Central memory CD8-positive, alpha-beta T cell (primary cell): ENCODE data around the gene COLEC11.
A peak's percentile ranks its signal among the peaks of the same experiment; 100 is the strongest.
"Not testable (repeated sequence)": the region's sequence is repeated elsewhere in the genome, so short reads cannot be mapped to it uniquely, and the experiment has no call there.

ENCODE experiments used
- ATAC-seq: fragments of 150-1000 bp; cut with Tn5 transposase; replicated peaks from 2 replicates; pipeline ENCODE4 v1.10.0; 2022; ENCODE audit warnings: mild to moderate bottlenecking, moderate FRiP score, moderate number of reproducible peaks; ENCODE audit not compliant: poor library complexity, severe bottlenecking; ENCODE audit errors: extremely low read depth
- DNase-seq, 2 donors: peaks; one replicate each; pipeline ENCODE4 v3.0.0; 2021; ENCODE audit warnings: low spot score in 2 of 2
- H3K27ac Mint-ChIP-seq: one replicate; pipeline ENCODE4 v1.8.0; 2022; ENCODE audit warnings: low read depth, mild to moderate bottlenecking, moderate library complexity, mixed read lengths
- H3K27me3 Mint-ChIP-seq: one replicate; pipeline ENCODE4 v1.8.0; 2022; ENCODE audit warnings: mixed read lengths
- H3K36me3 Mint-ChIP-seq: one replicate; pipeline ENCODE4 v1.8.0; 2022; ENCODE audit warnings: mild to moderate bottlenecking, moderate library complexity, mixed read lengths; ENCODE audit not compliant: insufficient read depth
- H3K4me1 Mint-ChIP-seq: one replicate; pipeline ENCODE4 v1.8.0; 2022; ENCODE audit warnings: mixed read lengths
- H3K4me3 Mint-ChIP-seq: one replicate; pipeline ENCODE4 v1.8.0; 2022; ENCODE audit warnings: mild to moderate bottlenecking, moderate library complexity, mixed read lengths
- H3K9me3 Mint-ChIP-seq: one replicate; pipeline ENCODE4 v1.8.0; 2022; ENCODE audit warnings: mixed read lengths

COLEC11 gene

GRCh38 chr2:3574155-3574554, 20.8 kb upstream of the COLEC11 start:
- Mint-ChIP-seq H3K36me3 (peaks cover 47% of the 10 kb centered on the region), H3K4me3 (peak overlapping the region; percentile 90)

GRCh38 chr2:3575534-3576262, 19.2 kb upstream of the COLEC11 start:
- Mint-ChIP-seq H3K9me3 (no peaks in the 10 kb centered on the region), H3K27me3 (no peaks in the 10 kb centered on the region), H3K4me3 (peak overlapping the region; percentile 90), H3K4me1 (peaks cover 42% of the 10 kb centered on the region), H3K36me3 (peaks cover 58% of the 10 kb centered on the region), H3K27ac (peak overlapping the region; percentile 98)
- DNase-seq (peak; percentile 30 to 35), ATAC-seq (peak; percentile 54)

More at GRCh38 chr2:3574155-3574554, 20.8 kb upstream of the COLEC11 start:
- DNase-seq (no peak), ATAC-seq (no peak)
- H3K4me1 Mint-ChIP-seq = peaks cover 36% of the 10 kb centered on the region
- H3K27ac Mint-ChIP-seq = no peak overlapping the region
- H3K9me3 Mint-ChIP-seq = no peaks in the 10 kb centered on the region
- no peaks in the 10 kb centered on the region for H3K27me3 Mint-ChIP-seq

GRCh38 chr2:3576263-3576630, 18.7 kb upstream of the COLEC11 start:
- H3K9me3 Mint-ChIP-seq, DNase-seq, ATAC-seq, H3K27me3 Mint-ChIP-seq: not testable (repeated sequence)
- Mint-ChIP-seq H3K27ac (peak overlapping the region; percentile 98), H3K4me3 (peak overlapping the region; percentile 90), H3K4me1 (peaks cover 42% of the 10 kb centered on the region), H3K36me3 (peaks cover 63% of the 10 kb centered on the region)

- H3K4me3 Mint-ChIP-seq = no peak overlapping the region
- H3K4me1 Mint-ChIP-seq = peaks cover 42% of the 10 kb centered on the region
These were observed 15.9 kb upstream of the COLEC11 start for GRCh38 chr2:3578987-3579386.

GRCh38 chr2:3580449-3580848, 14.5 kb upstream of the COLEC11 start:
- no peaks in the 10 kb centered on the region for H3K9me3 Mint-ChIP-seq
- no peak overlapping the region for H3K4me3 Mint-ChIP-seq
- DNase-seq (no peak), ATAC-seq (no peak)
- peaks cover 66% of the 10 kb centered on the region for H3K36me3 Mint-ChIP-seq
- peak overlapping the region; percentile 9 for H3K27ac Mint-ChIP-seq
- peaks cover 42% of the 10 kb centered on the region for H3K4me1 Mint-ChIP-seq
- no peaks in the 10 kb centered on the region for H3K27me3 Mint-ChIP-seq

More at GRCh38 chr2:3578987-3579386, 15.9 kb upstream of the COLEC11 start:
- no peak for ATAC-seq
- DNase-seq = no peak
- Mint-ChIP-seq H3K27ac (peak overlapping the region; percentile 62), H3K27me3 (no peaks in the 10 kb centered on the region), H3K9me3 (no peaks in the 10 kb centered on the region), H3K36me3 (peaks cover 72% of the 10 kb centered on the region)

GRCh38 chr2:3581367-3582262, 13.3 kb upstream of the COLEC11 start:
- no peaks in the 10 kb centered on the region for H3K9me3 Mint-ChIP-seq
- no peak for DNase-seq
- no peaks in the 10 kb centered on the region for H3K27me3 Mint-ChIP-seq
- peaks cover 31% of the 10 kb centered on the region for H3K4me1 Mint-ChIP-seq
- no peak overlapping the region for H3K4me3 Mint-ChIP-seq
- H3K36me3 Mint-ChIP-seq = peaks cover 55% of the 10 kb centered on the region
- ATAC-seq = no peak
- no peak overlapping the region for H3K27ac Mint-ChIP-seq

- Mint-ChIP-seq H3K27me3 (no peaks in the 10 kb centered on the region), H3K9me3 (no peaks in the 10 kb centered on the region), H3K4me3 (no peak overlapping the region), H3K36me3 (peaks cover 32% of the 10 kb centered on the region), H3K4me1 (peaks cover 6% of the 10 kb centered on the region), H3K27ac (no peak overlapping the region)
- DNase-seq = no peak
- ATAC-seq = no peak
These were observed 10.8 kb upstream of the COLEC11 start for GRCh38 chr2:3584076-3584475.

- DNase-seq (no peak), ATAC-seq (no peak)
- Mint-ChIP-seq H3K4me3 (no peak overlapping the region), H3K4me1 (no peaks in the 10 kb centered on the region), H3K27ac (no peak overlapping the region), H3K36me3 (peaks cover 28% of the 10 kb centered on the region), H3K9me3 (no peaks in the 10 kb centered on the region), H3K27me3 (no peaks in the 10 kb centered on the region)
These were observed 10.2 kb upstream of the COLEC11 start for GRCh38 chr2:3584608-3585260.

GRCh38 chr2:3585261-3586109, 9.4 kb upstream of the COLEC11 start:
- Mint-ChIP-seq H3K9me3 (no peaks in the 10 kb centered on the region), H3K36me3 (peaks cover 22% of the 10 kb centered on the region), H3K27me3 (no peaks in the 10 kb centered on the region), H3K4me1 (no peaks in the 10 kb centered on the region), H3K27ac (no peak overlapping the region), H3K4me3 (no peak overlapping the region)
- ATAC-seq (no peak), DNase-seq (no peak)

- H3K4me1 Mint-ChIP-seq = no peaks in the 10 kb centered on the region
- H3K27ac Mint-ChIP-seq = no peak overlapping the region
- ATAC-seq (no peak), DNase-seq (no peak)
- H3K36me3 Mint-ChIP-seq = peaks cover 14% of the 10 kb centered on the region
- no peak overlapping the region for H3K4me3 Mint-ChIP-seq
- H3K9me3 Mint-ChIP-seq = no peaks in the 10 kb centered on the region
- H3K27me3 Mint-ChIP-seq = no peaks in the 10 kb centered on the region
These were observed 8.7 kb upstream of the COLEC11 start for GRCh38 chr2:3586220-3586619.

GRCh38 chr2:3587021-3587420, 7.9 kb upstream of the COLEC11 start:
- Mint-ChIP-seq H3K9me3 (no peaks in the 10 kb centered on the region), H3K4me3 (no peak overlapping the region), H3K27ac (no peak overlapping the region), H3K4me1 (no peaks in the 10 kb centered on the region), H3K27me3 (no peaks in the 10 kb centered on the region), H3K36me3 (peaks cover 6% of the 10 kb centered on the region)
- DNase-seq = no peak
- no peak for ATAC-seq

GRCh38 chr2:3587432-3587831, 7.5 kb upstream of the COLEC11 start:
- Mint-ChIP-seq H3K4me3 (no peak overlapping the region), H3K27ac (no peak overlapping the region), H3K27me3 (no peaks in the 10 kb centered on the region), H3K4me1 (no peaks in the 10 kb centered on the region), H3K9me3 (no peaks in the 10 kb centered on the region), H3K36me3 (peaks cover 6% of the 10 kb centered on the region)
- ATAC-seq (no peak), DNase-seq (no peak)
